Left lobe of liver (tissue), 2 donors: ENCODE results near the gene GLI3. TPM values are rescaled to one million over a fixed set of nuclear protein-coding genes. Genes with fewer than 3 reads are reported as not detected.

Experiments
- ATAC-seq: fragments of 200-7000 bp; cut with Tn5 transposase; one replicate; pipeline ENCODE4 v1.9.1; 2020; ENCODE audit warnings: mild to moderate bottlenecking, moderate library complexity
- DNase-seq: peaks from one replicate; pipeline ENCODE4 v3.0.0-alpha.2; 2020; ENCODE audit warnings: low spot score
- total RNA-seq: library from RNA; stranded (reverse); gene quantifications from one replicate; pipeline ENCODE4 v1.2.1, GENCODE V29; 2021
- donor health status: DM: no; HTN: no; CAD: no; lungs with moderate emphysema.
- donor health status: DM: no; HTN: yes; CAD: no.

The GLI3 gene
- total RNA-seq, 1 donor from 2014 or later = 0.88 TPM

GRCh38 chr7:41912426-41912825, 324.6 kb downstream of the GLI3 start:
- DNase-seq (no peak), ATAC-seq (no peak)

GRCh38 chr7:41911792-41912191, 325.2 kb downstream of the GLI3 start:
- ATAC-seq (no peak), DNase-seq (no peak)
